BLaER1 (cell line): ENCODE data around the gene ANKS1B.
"Not testable (repeated sequence)": the region's sequence is repeated elsewhere in the genome, so short reads cannot be mapped to it uniquely, and the experiment has no call there.

ENCODE experiments used
- H3K27ac ChIP-seq: shearing (Covaris generic); formaldehyde crosslinking; 2 replicates; pipeline ENCODE4 v1.8.1; 2022
- H3K27me3 ChIP-seq: shearing (Covaris generic); formaldehyde crosslinking; 2 replicates; pipeline ENCODE4 v1.8.1; 2022
- H3K36me3 ChIP-seq: shearing (Covaris generic); formaldehyde crosslinking; 2 replicates; pipeline ENCODE4 v1.8.1; 2022
- H3K4me1 ChIP-seq: shearing (Covaris generic); formaldehyde crosslinking; 2 replicates; pipeline ENCODE4 v1.8.1; 2022
- H3K4me2 ChIP-seq: shearing (Covaris generic); formaldehyde crosslinking; 2 replicates; pipeline ENCODE4 v1.8.1; 2022
- H3K4me3 ChIP-seq: shearing (Covaris generic); formaldehyde crosslinking; 2 replicates; pipeline ENCODE4 v1.8.1; 2022
- H3K9ac ChIP-seq: shearing (Covaris generic); formaldehyde crosslinking; 2 replicates; pipeline ENCODE4 v1.8.1; 2022
- H3K9me3 ChIP-seq: shearing (Covaris generic); formaldehyde crosslinking; 2 replicates; pipeline ENCODE4 v1.8.1; 2022
- H4K20me1 ChIP-seq: shearing (Covaris generic); formaldehyde crosslinking; 2 replicates; pipeline ENCODE4 v1.8.1; 2022
- Cebpa-rat ChIP-seq: shearing (Covaris generic); IDR thresholded peaks from 2 replicates; pipeline ENCODE4 v1.8.1; 2022

ANKS1B gene

DNA sequence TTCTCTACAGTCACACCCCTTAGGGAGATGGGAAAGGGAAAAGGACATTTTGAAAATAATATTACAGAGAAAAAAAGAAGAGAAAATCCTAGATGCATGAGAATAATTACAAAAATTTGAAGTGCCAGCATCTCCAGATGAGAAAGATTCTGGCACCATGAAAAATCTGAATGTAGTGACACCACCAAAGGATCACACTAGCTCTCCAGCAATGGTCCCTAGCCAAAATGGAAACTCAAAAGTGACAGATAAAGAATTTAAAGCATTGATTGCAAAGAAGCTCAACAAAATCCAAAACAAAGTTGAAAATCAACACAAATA lies 364.6 kb downstream of the ANKS1B start:
- H3K36me3 ChIP-seq: peaks cover 79% of the 10 kb centered on the region
- TF ChIP-seq Cebpa-rat: no peak
- no peaks in the 10 kb centered on the region for H4K20me1 ChIP-seq
- no peak overlapping the region for H3K27ac ChIP-seq
- no peak overlapping the region for H3K9ac ChIP-seq
- H3K9me3 ChIP-seq: peaks cover 85% of the 10 kb centered on the region
- no peak overlapping the region for H3K4me2 ChIP-seq
- peaks cover 29% of the 10 kb centered on the region for H3K4me1 ChIP-seq
- no peaks in the 10 kb centered on the region for H3K27me3 ChIP-seq
- H3K4me3 ChIP-seq: no peak overlapping the region

DNA sequence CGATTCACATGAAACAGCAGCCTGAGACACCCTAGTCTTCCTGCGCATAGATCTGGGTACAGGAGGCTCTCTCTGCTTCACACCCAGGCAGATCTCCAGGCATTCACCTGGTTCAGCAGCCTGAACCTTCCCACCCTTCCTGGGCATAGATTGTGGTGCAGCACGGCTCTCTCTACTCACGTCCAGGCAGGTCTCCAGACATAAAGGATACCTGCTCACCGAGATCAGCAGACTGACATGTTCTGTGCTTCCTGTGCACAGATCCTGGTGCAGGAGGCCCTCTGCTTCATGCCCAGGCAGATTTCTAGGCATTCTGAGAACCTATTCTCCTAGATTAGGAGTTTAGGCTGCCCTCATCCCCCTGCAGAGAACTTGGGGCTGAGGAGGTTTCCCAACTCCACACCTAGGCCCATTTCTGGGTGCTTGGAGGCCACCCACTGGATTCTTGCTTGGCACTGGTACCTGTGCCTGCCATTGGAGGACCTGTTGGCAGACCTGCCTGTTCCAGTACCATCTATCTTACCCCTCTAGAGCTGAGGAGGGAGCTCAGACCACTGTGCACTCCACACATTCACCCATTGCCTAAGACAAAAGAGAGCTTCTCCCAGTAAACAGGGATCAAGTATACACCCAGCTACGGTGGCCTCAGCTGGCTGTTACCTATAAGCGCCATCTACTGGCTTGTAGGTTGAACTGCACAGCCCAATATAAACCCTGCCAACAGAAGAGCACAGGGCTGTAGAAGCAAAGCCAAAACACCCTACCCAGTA lies 365.2 kb downstream of the ANKS1B start:
- Histone ChIP-seq H3K4me3 (no peak overlapping the region), H3K36me3 (peaks cover 78% of the 10 kb centered on the region), H4K20me1 (no peaks in the 10 kb centered on the region), H3K9ac (no peak overlapping the region), H3K27me3 (no peaks in the 10 kb centered on the region), H3K27ac (peak overlapping the region; percentile 24), H3K4me1 (peaks cover 26% of the 10 kb centered on the region), H3K9me3 (peaks cover 85% of the 10 kb centered on the region), H3K4me2 (no peak overlapping the region)
- no peak for TF ChIP-seq Cebpa-rat

GRCh38 chr12:99618657-99619056 lies 366.1 kb downstream of the ANKS1B start:
- Histone ChIP-seq H3K9me3 (peaks cover 81% of the 10 kb centered on the region), H3K36me3 (peaks cover 72% of the 10 kb centered on the region), H3K4me1 (peaks cover 21% of the 10 kb centered on the region), H3K4me3 (no peak overlapping the region), H3K27ac (peak overlapping the region; percentile 24), H3K27me3 (no peaks in the 10 kb centered on the region), H4K20me1 (no peaks in the 10 kb centered on the region), H3K4me2 (no peak overlapping the region), H3K9ac (no peak overlapping the region)
- TF ChIP-seq Cebpa-rat: no peak

DNA sequence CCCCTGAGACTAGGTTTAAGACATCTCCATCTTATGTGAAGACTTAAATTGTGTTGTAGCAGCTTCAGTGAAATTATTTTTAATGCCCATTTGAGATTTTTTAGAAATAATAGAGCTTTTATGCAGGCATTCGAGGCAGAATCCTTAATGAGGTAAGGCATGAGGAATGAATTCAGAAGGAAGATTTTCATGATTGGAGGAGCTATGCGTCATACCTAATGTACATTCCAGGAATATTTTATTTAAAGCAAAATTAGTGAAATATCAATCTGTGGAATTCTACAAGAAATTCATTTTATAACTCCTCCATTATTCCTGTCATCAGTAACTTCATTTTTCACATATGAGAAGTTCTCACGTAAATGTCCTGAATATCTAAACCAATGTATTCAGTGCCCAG lies 373.1 kb downstream of the ANKS1B start:
- no peak overlapping the region for H3K4me3 ChIP-seq
- no peaks in the 10 kb centered on the region for H4K20me1 ChIP-seq
- H3K4me2 ChIP-seq: no peak overlapping the region
- H3K27ac ChIP-seq: no peak overlapping the region
- H3K36me3 ChIP-seq: peaks cover 55% of the 10 kb centered on the region; the same call in 1 of the 2 replicates
- H3K9me3 ChIP-seq: peaks cover 35% of the 10 kb centered on the region
- no peak for TF ChIP-seq Cebpa-rat
- H3K9ac ChIP-seq: no peak overlapping the region
- no peaks in the 10 kb centered on the region for H3K27me3 ChIP-seq
- peaks cover 68% of the 10 kb centered on the region for H3K4me1 ChIP-seq

DNA sequence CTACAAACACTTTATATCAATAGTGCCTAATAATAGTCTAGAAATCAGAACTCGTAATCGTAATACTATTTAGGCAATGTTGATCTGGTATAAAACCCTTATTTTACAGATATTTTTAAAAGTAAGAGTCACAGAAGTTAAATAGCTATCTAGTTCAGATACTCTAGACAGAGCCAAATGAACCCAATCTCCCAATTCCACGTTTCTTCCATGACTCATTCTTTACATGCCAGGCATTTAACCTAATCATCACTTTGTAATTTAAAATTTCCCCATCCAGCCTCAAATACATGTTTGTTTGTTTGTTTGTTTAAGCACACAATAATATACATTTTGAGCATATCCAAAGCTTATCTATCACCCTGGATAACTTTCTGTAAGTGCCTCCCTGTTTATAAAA lies 373.6 kb downstream of the ANKS1B start:
- Histone ChIP-seq H3K4me2 (no peak overlapping the region), H3K9ac (no peak overlapping the region), H3K4me1 (peaks cover 67% of the 10 kb centered on the region), H3K36me3 (peaks cover 50% of the 10 kb centered on the region; the same call in 1 of the 2 replicates), H3K27me3 (no peaks in the 10 kb centered on the region), H4K20me1 (no peaks in the 10 kb centered on the region), H3K4me3 (no peak overlapping the region), H3K9me3 (peaks cover 30% of the 10 kb centered on the region), H3K27ac (no peak overlapping the region)
- TF ChIP-seq Cebpa-rat: no peak

DNA sequence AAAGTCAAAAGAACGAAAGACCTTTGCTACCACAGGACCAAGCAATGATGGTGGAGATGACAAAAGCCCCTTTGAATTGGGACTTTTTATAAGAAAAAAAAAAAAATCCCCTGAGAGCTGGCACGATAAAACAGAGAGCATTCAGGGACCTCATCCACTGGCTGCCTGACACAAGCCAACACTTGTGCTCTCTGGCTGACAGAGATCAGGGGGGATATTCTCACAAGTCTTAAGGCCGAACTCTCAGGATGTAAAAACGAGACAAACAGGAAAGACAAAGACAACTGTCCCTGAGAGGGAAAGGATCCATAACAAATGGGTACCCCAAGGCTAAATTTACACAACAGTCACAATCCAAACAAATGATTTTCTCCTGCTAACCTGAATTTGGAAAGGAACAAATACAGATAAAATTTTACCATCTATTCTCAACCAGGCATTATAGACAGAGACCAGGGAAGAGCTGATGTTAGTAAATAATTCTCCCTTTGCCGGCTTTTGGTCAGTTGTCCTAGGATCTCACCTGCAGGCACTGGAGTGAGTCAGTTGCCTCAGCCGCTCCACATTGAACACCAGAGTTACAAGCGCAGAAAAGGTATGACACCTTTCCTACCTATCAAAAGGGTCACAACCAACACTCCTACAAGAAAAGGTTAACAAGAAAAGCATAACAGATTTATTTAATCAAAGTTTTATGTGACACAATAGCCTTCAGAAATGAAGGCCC lies 375.1 kb downstream of the ANKS1B start:
- H3K4me2 ChIP-seq: peak overlapping the region; percentile 56
- no peaks in the 10 kb centered on the region for H3K27me3 ChIP-seq
- TF ChIP-seq Cebpa-rat: no peak
- H3K27ac ChIP-seq: peak overlapping the region; percentile 69
- peaks cover 49% of the 10 kb centered on the region; the same call in 1 of the 2 replicates for H3K36me3 ChIP-seq
- H3K9me3 ChIP-seq: peaks cover 28% of the 10 kb centered on the region
- no peak overlapping the region for H3K4me3 ChIP-seq
- H3K4me1 ChIP-seq: peaks cover 66% of the 10 kb centered on the region
- no peaks in the 10 kb centered on the region for H4K20me1 ChIP-seq
- H3K9ac ChIP-seq: peak overlapping the region; percentile 34; the same call in 1 of the 2 replicates

DNA sequence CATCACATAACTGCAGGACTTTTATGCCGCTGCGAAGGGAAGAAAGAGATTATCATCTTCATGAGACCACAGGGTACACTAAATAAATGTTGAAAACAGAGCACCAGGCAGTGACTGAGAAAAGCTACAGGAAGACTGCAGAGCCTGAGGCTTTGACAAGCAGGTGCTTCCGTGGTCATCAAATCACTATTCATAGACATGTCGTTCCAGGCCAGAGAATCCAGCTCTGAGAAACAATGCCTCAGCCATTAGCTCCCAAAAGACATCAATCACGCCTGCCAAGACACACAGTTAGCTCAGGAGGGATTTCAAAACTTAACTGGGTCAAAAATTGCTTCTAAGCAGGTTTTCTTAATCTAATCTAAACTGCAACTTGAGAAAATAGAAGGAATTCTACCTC lies 384.3 kb downstream of the ANKS1B start:
- Histone ChIP-seq H3K4me3 (peak overlapping the region; percentile 46; the same call in 1 of the 2 replicates), H3K36me3 (peaks cover 17% of the 10 kb centered on the region; the same call in 1 of the 2 replicates), H3K9me3 (peaks cover 8% of the 10 kb centered on the region; the same call in 1 of the 2 replicates), H3K4me2 (peak overlapping the region; percentile 74), H3K27me3 (no peaks in the 10 kb centered on the region), H3K27ac (peak overlapping the region; percentile 98), H4K20me1 (no peaks in the 10 kb centered on the region), H3K9ac (peak overlapping the region; percentile 75), H3K4me1 (peaks cover 86% of the 10 kb centered on the region)
- no peak for TF ChIP-seq Cebpa-rat

DNA sequence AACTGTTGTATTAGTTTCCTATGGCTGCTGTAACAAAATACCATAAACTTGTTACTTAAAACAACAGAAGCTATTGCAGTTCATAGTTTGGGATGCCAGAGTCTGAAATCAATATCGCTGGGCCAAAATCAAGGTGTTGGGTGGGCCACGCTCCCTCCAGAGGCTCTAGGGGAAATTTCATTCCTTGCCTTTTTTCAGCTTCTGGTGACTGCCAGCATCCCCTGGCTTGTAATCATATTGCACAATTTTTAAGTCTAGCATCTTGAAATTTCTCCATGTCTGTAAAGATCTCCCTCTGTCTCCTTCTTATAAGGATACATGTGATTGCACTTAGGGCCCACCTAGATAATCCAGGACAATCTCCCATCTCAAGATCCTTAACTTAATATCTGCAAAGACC lies 386.0 kb downstream of the ANKS1B start:
- Histone ChIP-seq H3K9me3 (peaks cover 8% of the 10 kb centered on the region; the same call in 1 of the 2 replicates), H3K9ac (0 out of 2 replicates have a peak overlapping the region, but pooled peaks have one; percentile 3), H4K20me1 (no peaks in the 10 kb centered on the region), H3K27me3 (no peaks in the 10 kb centered on the region), H3K27ac (peak overlapping the region; percentile 98), H3K4me2 (peak overlapping the region; percentile 74), H3K36me3 (peaks cover 17% of the 10 kb centered on the region; the same call in 1 of the 2 replicates), H3K4me1 (peaks cover 73% of the 10 kb centered on the region), H3K4me3 (no peak overlapping the region)
- peak; percentile 43; the same call in 1 of the 2 replicates for TF ChIP-seq Cebpa-rat

- peak overlapping the region; percentile 98 for H3K27ac ChIP-seq
- H3K9me3 ChIP-seq: peaks cover 11% of the 10 kb centered on the region; the same call in 1 of the 2 replicates
- no peaks in the 10 kb centered on the region for H4K20me1 ChIP-seq
Observed at GRCh38 chr12:99596762-99597161, 388.0 kb downstream of the ANKS1B start.

GRCh38 chr12:99577125-99577524 lies 407.6 kb downstream of the ANKS1B start:
- not testable (repeated sequence) for H3K9ac ChIP-seq, H3K27ac ChIP-seq, H3K4me1 ChIP-seq

More at GRCh38 chr12:99596762-99597161, 388.0 kb downstream of the ANKS1B start:
- no peak for TF ChIP-seq Cebpa-rat
- H3K9ac ChIP-seq: no peak overlapping the region
- H3K4me1 ChIP-seq: peaks cover 64% of the 10 kb centered on the region
- H3K4me3 ChIP-seq: no peak overlapping the region
- no peak overlapping the region for H3K4me2 ChIP-seq
- H3K27me3 ChIP-seq: no peaks in the 10 kb centered on the region
- peaks cover 17% of the 10 kb centered on the region; the same call in 1 of the 2 replicates for H3K36me3 ChIP-seq

More at GRCh38 chr12:99577125-99577524, 407.6 kb downstream of the ANKS1B start:
- H4K20me1 ChIP-seq, H3K4me2 ChIP-seq, H3K4me3 ChIP-seq, H3K27me3 ChIP-seq: not testable (repeated sequence)
- Histone ChIP-seq H3K36me3 (peaks cover 66% of the 10 kb centered on the region), H3K9me3 (peaks cover 65% of the 10 kb centered on the region)
